Trophoblast cell (in vitro differentiated cells and primary cell): ENCODE data around the gene ADM5.

Experiments
- DNase-seq, 2 donors: peaks; one replicate each; pipeline ENCODE4 v3.0.0-alpha.2; 2016
- H2AFZ ChIP-seq: 2 replicates; pipeline ENCODE4 v1.6.1; 2013; ENCODE audit warnings: low read length, moderate library complexity, mild to moderate bottlenecking; ENCODE audit not compliant: insufficient read depth, poor library complexity
- H2AK5ac ChIP-seq: 2 replicates; pipeline ENCODE4 v1.6.1; 2013; ENCODE audit warnings: mild to moderate bottlenecking, low read length
- H2BK120ac ChIP-seq: 2 replicates; pipeline ENCODE4 v1.6.1; 2013; ENCODE audit warnings: low read length, mild to moderate bottlenecking, moderate library complexity; ENCODE audit not compliant: insufficient read depth, poor library complexity
- H2BK12ac ChIP-seq: 2 replicates; pipeline ENCODE4 v1.6.1; 2013; ENCODE audit warnings: mild to moderate bottlenecking, low read length, moderate library complexity
- H2BK5ac ChIP-seq: 2 replicates; pipeline ENCODE4 v1.6.1; 2013; ENCODE audit warnings: low read length, low read depth, moderate library complexity, mild to moderate bottlenecking; ENCODE audit not compliant: poor library complexity
- H3K14ac ChIP-seq: 2 replicates; pipeline ENCODE4 v1.6.1; 2013; ENCODE audit warnings: mild to moderate bottlenecking, low read length
- H3K18ac ChIP-seq: 2 replicates; pipeline ENCODE4 v1.6.1; 2013; ENCODE audit warnings: mild to moderate bottlenecking, low read length
- H3K23ac ChIP-seq: 2 replicates; pipeline ENCODE4 v1.6.1; 2013; ENCODE audit warnings: low read length
- H3K27ac ChIP-seq: 2 replicates; pipeline ENCODE4 v1.5.1; 2013; ENCODE audit warnings: low read depth, mild to moderate bottlenecking, inconsistent platforms, low read length, moderate library complexity
- H3K27me3 ChIP-seq: 2 replicates; pipeline ENCODE4 v1.6.1; 2013; ENCODE audit warnings: inconsistent platforms, mild to moderate bottlenecking, low read length, moderate library complexity; ENCODE audit not compliant: insufficient read depth
- H3K36me3 ChIP-seq, 2 experiments: 1 replicate in 1 of 2; 2 replicates in 1 of 2; pipeline ENCODE4 v1.6.1; 2013; ENCODE audit warnings: low read length in 2 of 2, mild to moderate bottlenecking in 2 of 2, moderate library complexity in 1 of 2; ENCODE audit not compliant: insufficient read depth in 2 of 2, control insufficient read depth in 1 of 2
- H3K4ac ChIP-seq: 2 replicates; pipeline ENCODE4 v1.6.1; 2013; ENCODE audit warnings: low read depth, mild to moderate bottlenecking, low read length, moderate library complexity
- H3K4me1 ChIP-seq, 2 experiments: 1 replicate in 1 of 2; 2 replicates in 1 of 2; pipeline ENCODE4 v1.6.1; 2013; ENCODE audit warnings: low read length in 2 of 2, mild to moderate bottlenecking in 2 of 2, moderate library complexity in 1 of 2; ENCODE audit not compliant: insufficient read depth in 2 of 2, control insufficient read depth in 1 of 2
- H3K4me2 ChIP-seq: 2 replicates; pipeline ENCODE4 v1.6.1; 2013; ENCODE audit warnings: inconsistent platforms, mild to moderate bottlenecking, low read length, moderate library complexity
- H3K4me3 ChIP-seq: 2 replicates; pipeline ENCODE4 v1.5.1; 2013; ENCODE audit warnings: mild to moderate bottlenecking, low read depth, low read length, inconsistent platforms
- H3K79me1 ChIP-seq: one replicate; pipeline ENCODE4 v1.6.1; 2013; ENCODE audit warnings: low read length
- H3K79me2 ChIP-seq: 2 replicates; pipeline ENCODE4 v1.6.1; 2013; ENCODE audit warnings: low read length, mild to moderate bottlenecking; ENCODE audit not compliant: control insufficient read depth, insufficient read depth, poor library complexity
- H3K9ac ChIP-seq: 2 replicates; pipeline ENCODE4 v1.6.1; 2013; ENCODE audit warnings: mild to moderate bottlenecking, low read length
- H3K9me3 ChIP-seq: 2 replicates; pipeline ENCODE4 v1.6.1; 2013; ENCODE audit warnings: low read depth, mild to moderate bottlenecking, control low read depth, inconsistent platforms, low read length; ENCODE audit not compliant: insufficient read depth
- H4K12ac ChIP-seq: 2 replicates; pipeline ENCODE4 v1.6.1; 2013; ENCODE audit warnings: low read depth, mild to moderate bottlenecking, low read length, moderate library complexity
- H4K8ac ChIP-seq: 2 replicates; pipeline ENCODE4 v1.6.1; 2013; ENCODE audit warnings: low read depth, mild to moderate bottlenecking, low read length, moderate library complexity
- H4K91ac ChIP-seq: one replicate; pipeline ENCODE4 v1.6.1; 2013; ENCODE audit warnings: low read depth, mild to moderate bottlenecking, low read length, moderate library complexity
- WGBS: extraction: QIAGEN DNeasy Blood & Tissue Kit; methylation state at CpG from one replicate; pipeline ENCODE4 v1.1.7; 2013; ENCODE audit warnings: missing lambda C conversion rate; ENCODE audit not compliant: insufficient read length, insufficient coverage; ENCODE audit errors: extremely low coverage; 5-methylcytosine and 5-hydroxymethylcytosine counted together

ADM5 gene

DNA sequence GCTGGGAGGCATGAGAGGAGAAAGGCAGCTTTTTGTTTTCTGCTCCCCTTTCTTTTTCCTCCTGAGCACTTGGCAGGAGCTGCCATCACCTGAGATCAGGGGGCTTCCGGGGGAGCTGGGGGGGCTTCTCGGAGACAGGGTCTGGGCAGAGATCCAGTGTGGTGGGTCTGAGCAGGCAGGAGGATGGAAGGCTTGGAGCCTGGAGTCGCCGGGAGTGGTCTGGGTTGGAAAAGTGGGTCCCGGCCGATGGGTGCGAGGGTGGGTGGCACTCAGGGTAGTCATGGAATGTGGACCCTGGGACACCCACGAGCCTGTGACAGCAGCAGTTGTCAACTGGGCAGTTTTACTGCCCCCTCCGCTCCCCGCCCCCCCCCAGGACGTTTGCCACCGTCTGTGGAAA, 2.2 kb upstream of the ADM5 start:
- H2AFZ ChIP-seq: no peak overlapping the region
- H2BK5ac ChIP-seq: no peak overlapping the region
- no peaks in the 10 kb centered on the region for H3K9me3 ChIP-seq
- no peak overlapping the region for H4K8ac ChIP-seq
- no peak for DNase-seq
- H3K14ac ChIP-seq: no peak overlapping the region
- no peak overlapping the region for H3K27ac ChIP-seq
- H4K12ac ChIP-seq: no peak overlapping the region
- no peak overlapping the region for H4K91ac ChIP-seq
- no peak overlapping the region for H3K18ac ChIP-seq
- no peak overlapping the region for H3K4me3 ChIP-seq
- H3K79me1 ChIP-seq: peaks cover 3% of the 10 kb centered on the region
- peaks cover 12 to 20% of the 10 kb centered on the region in 2 experiments for H3K4me1 ChIP-seq
- H2BK120ac ChIP-seq: no peak overlapping the region
- H3K4me2 ChIP-seq: no peak overlapping the region
- no peak overlapping the region for H2BK12ac ChIP-seq
- H3K27me3 ChIP-seq: no peaks in the 10 kb centered on the region
- H3K79me2 ChIP-seq: no peaks in the 10 kb centered on the region
- H3K4ac ChIP-seq: no peak overlapping the region
- H3K36me3 ChIP-seq: peaks cover 59% of the 10 kb centered on the region in 2 experiments
- no peak overlapping the region for H3K9ac ChIP-seq
- WGBS: no CpG with 5 or more reads among the region's 12 CpGs
- H3K23ac ChIP-seq: no peak overlapping the region
- H2AK5ac ChIP-seq: no peak overlapping the region

- H3K79me2 ChIP-seq: no peaks in the 10 kb centered on the region
- no peak overlapping the region for H3K23ac ChIP-seq
- no peak overlapping the region for H2AFZ ChIP-seq
- peaks cover 3% of the 10 kb centered on the region for H3K79me1 ChIP-seq
- no peak overlapping the region for H3K9ac ChIP-seq
- no peaks in the 10 kb centered on the region for H3K9me3 ChIP-seq
- no peak overlapping the region for H4K8ac ChIP-seq
- H3K14ac ChIP-seq: no peak overlapping the region
- H2BK12ac ChIP-seq: no peak overlapping the region
- no peak overlapping the region for H4K12ac ChIP-seq
- H3K4me3 ChIP-seq: no peak overlapping the region
- H3K4me1 ChIP-seq: peaks cover 12 to 20% of the 10 kb centered on the region in 2 experiments
- no peak overlapping the region for H3K4me2 ChIP-seq
- DNase-seq: no peak
- H3K36me3 ChIP-seq: peaks cover 54% of the 10 kb centered on the region in 2 experiments
- H3K18ac ChIP-seq: no peak overlapping the region
- no peak overlapping the region for H3K4ac ChIP-seq
- H3K27ac ChIP-seq: no peak overlapping the region
- WGBS: no CpG with 5 or more reads among the region's 26 CpGs
- H4K91ac ChIP-seq: no peak overlapping the region
- no peaks in the 10 kb centered on the region for H3K27me3 ChIP-seq
- no peak overlapping the region for H2AK5ac ChIP-seq
- H2BK120ac ChIP-seq: no peak overlapping the region
- no peak overlapping the region for H2BK5ac ChIP-seq
These were observed 1.7 kb upstream of the ADM5 start for GRCh38 chr19:49687566-49688316.

- peaks cover 12 to 20% of the 10 kb centered on the region in 2 experiments for H3K4me1 ChIP-seq
- H3K9ac ChIP-seq: no peak overlapping the region
- no peak overlapping the region for H2BK120ac ChIP-seq
- H3K36me3 ChIP-seq: peaks cover 49% of the 10 kb centered on the region in 2 experiments
- H2AK5ac ChIP-seq: no peak overlapping the region
- no peaks in the 10 kb centered on the region for H3K27me3 ChIP-seq
- no peak overlapping the region for H3K23ac ChIP-seq
- H4K8ac ChIP-seq: no peak overlapping the region
- peaks cover 3% of the 10 kb centered on the region for H3K79me1 ChIP-seq
- H3K18ac ChIP-seq: no peak overlapping the region
- no peak overlapping the region for H4K12ac ChIP-seq
- no peaks in the 10 kb centered on the region for H3K9me3 ChIP-seq
- H4K91ac ChIP-seq: no peak overlapping the region
- WGBS: no CpG with 5 or more reads among the region's 12 CpGs
- no peak overlapping the region for H3K27ac ChIP-seq
- H2BK5ac ChIP-seq: no peak overlapping the region
- no peak overlapping the region for H3K14ac ChIP-seq
- no peak overlapping the region for H2BK12ac ChIP-seq
- H3K4me2 ChIP-seq: no peak overlapping the region
- no peaks in the 10 kb centered on the region for H3K79me2 ChIP-seq
- H2AFZ ChIP-seq: no peak overlapping the region
- DNase-seq: no peak
- H3K4ac ChIP-seq: no peak overlapping the region
- no peak overlapping the region for H3K4me3 ChIP-seq
These were observed 762 bp upstream of the ADM5 start for GRCh38 chr19:49688531-49689132.

DNA sequence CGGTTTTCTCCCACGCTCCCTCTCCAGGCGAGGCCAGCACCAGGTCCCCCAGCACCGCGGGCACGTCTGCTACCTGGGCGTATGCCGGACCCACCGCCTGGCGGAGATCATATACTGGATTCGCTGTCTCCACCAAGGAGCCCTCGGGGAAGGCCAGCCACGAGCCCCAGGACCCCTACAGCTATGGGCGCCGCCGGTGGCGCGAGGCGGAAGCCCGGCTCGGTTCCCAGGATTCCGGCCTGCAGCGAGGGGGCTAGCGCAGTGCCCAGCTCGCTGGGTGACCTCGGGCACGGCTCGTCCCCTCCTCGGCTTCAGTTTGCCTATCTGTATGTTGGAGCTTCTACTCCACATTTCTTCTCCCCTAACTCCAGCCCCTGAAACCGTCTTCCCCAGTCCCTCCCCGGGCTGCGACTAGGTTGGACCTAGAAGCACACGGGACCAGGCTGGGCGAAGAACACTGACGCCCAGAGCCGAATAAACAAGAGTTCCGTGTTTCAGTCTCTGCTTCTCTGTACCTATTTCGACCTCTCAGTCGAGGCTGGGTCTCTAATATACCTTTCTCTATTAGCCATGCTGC, 773 bp downstream of the ADM5 start:
- Histone ChIP-seq H3K4ac (peak overlapping the region; percentile 12), H2BK120ac (no peak overlapping the region), H2AK5ac (peak overlapping the region; percentile 39), H4K91ac (no peak overlapping the region), H2BK12ac (no peak overlapping the region), H3K27me3 (no peaks in the 10 kb centered on the region), H3K79me2 (no peaks in the 10 kb centered on the region), H3K27ac (no peak overlapping the region), H3K18ac (no peak overlapping the region), H3K4me3 (peak overlapping the region; percentile 14), H3K4me1 (peaks cover 12 to 20% of the 10 kb centered on the region in 2 experiments), H3K4me2 (peak overlapping the region; percentile 64), H4K8ac (peak overlapping the region; percentile 61), H3K14ac (no peak overlapping the region), H2BK5ac (no peak overlapping the region), H3K23ac (no peak overlapping the region), H4K12ac (no peak overlapping the region), H2AFZ (peak overlapping the region; percentile 56), H3K9me3 (no peaks in the 10 kb centered on the region), H3K79me1 (peaks cover 3% of the 10 kb centered on the region), H3K36me3 (peaks cover 33 to 34% of the 10 kb centered on the region in 2 experiments), H3K9ac (no peak overlapping the region)
- no peak for DNase-seq
- no CpG with 5 or more reads among the region's 39 CpGs for WGBS
